WTC11 (cell line): ENCODE data around the gene CYB5A. TPM values are rescaled to one million over a fixed set of nuclear protein-coding genes. Genes with fewer than 3 reads are reported as not detected.

Source experiments
- ATAC-seq: fragments of 200-7000 bp; cut with Tn5 transposase; 2 replicates; pipeline ENCODE4 v1.10.0; 2021; ENCODE audit warnings: mild to moderate bottlenecking, moderate library complexity
- CTCF ChIA-PET: fragments of 300-600 bp; sonication (Branson Sonifier 250); formaldehyde crosslinking; loops from one replicate; lab custom pipeline; 2021; ENCODE audit warnings: antibody characterized with exemption; lab: Charles Lee
- POLR2A ChIA-PET: fragments of 350-600 bp; sonication (Branson Sonifier 250); formaldehyde crosslinking; loops from one replicate; lab custom pipeline; 2021; ENCODE audit warnings: antibody characterized with exemption; lab: Charles Lee
- DNase-seq: peaks from one replicate; pipeline ENCODE4 v3.0.0; 2021; ENCODE audit warnings: low spot score
- H3K27ac Mint-ChIP-seq: 2 replicates; pipeline ENCODE4 v1.8.0; 2021; ENCODE audit warnings: mixed read lengths
- H3K27me3 Mint-ChIP-seq: 2 replicates; pipeline ENCODE4 v1.8.0; 2021; ENCODE audit warnings: low read depth, mild to moderate bottlenecking, moderate library complexity, mixed read lengths
- H3K36me3 Mint-ChIP-seq: 2 replicates; pipeline ENCODE4 v1.8.0; 2021; ENCODE audit warnings: mixed read lengths
- H3K4me1 Mint-ChIP-seq: 2 replicates; pipeline ENCODE4 v1.8.0; 2022; ENCODE audit warnings: mixed read lengths
- H3K4me3 Mint-ChIP-seq: 2 replicates; pipeline ENCODE4 v1.8.0; 2021; ENCODE audit warnings: mild to moderate bottlenecking, moderate library complexity, mixed read lengths
- H3K9me3 Mint-ChIP-seq: 2 replicates; pipeline ENCODE4 v1.8.0; 2021; ENCODE audit warnings: mixed read lengths
- ATF6 ChIP-seq: sonication (generic); formaldehyde crosslinking; IDR thresholded peaks from 2 replicates; pipeline ENCODE4 v1.8.1; 2023; ENCODE audit warnings: mild to moderate bottlenecking, missing genetic modification reagents
- CREB1 ChIP-seq: sonication (generic); formaldehyde crosslinking; IDR thresholded peaks from 2 replicates; pipeline ENCODE4 v1.8.0; 2023; ENCODE audit warnings: mild to moderate bottlenecking, missing genetic modification reagents
- ELF4 ChIP-seq: sonication (generic); formaldehyde crosslinking; IDR thresholded peaks from 2 replicates; pipeline ENCODE4 v1.8.1; 2022; ENCODE audit warnings: low read depth, mild to moderate bottlenecking, moderate library complexity, missing genetic modification reagents
- FOXP4 ChIP-seq: sonication (generic); formaldehyde crosslinking; IDR thresholded peaks from 2 replicates; pipeline ENCODE4 v1.8.0; 2022; ENCODE audit warnings: mild to moderate bottlenecking, missing genetic modification reagents
- GABPB1 ChIP-seq: sonication (generic); formaldehyde crosslinking; IDR thresholded peaks from 2 replicates; pipeline ENCODE4 v1.8.1; 2023; ENCODE audit warnings: mild to moderate bottlenecking, missing genetic modification reagents
- HMGA2 ChIP-seq: fragments of 250-450 bp; sonication (Bioruptor Pico); IDR thresholded peaks from 2 replicates; pipeline ENCODE4 v1.4.0; 2021; ENCODE audit warnings: mild to moderate bottlenecking, moderate library complexity
- JUN ChIP-seq: sonication (generic); formaldehyde crosslinking; IDR thresholded peaks from 2 replicates; pipeline ENCODE4 v1.8.0; 2023; ENCODE audit warnings: mild to moderate bottlenecking, missing genetic modification reagents
- PREB ChIP-seq: sonication (generic); formaldehyde crosslinking; IDR thresholded peaks from 2 replicates; pipeline ENCODE4 v1.8.1; 2022; ENCODE audit warnings: mild to moderate bottlenecking, missing genetic modification reagents, moderate library complexity, borderline replicate concordance
- SP1 ChIP-seq: sonication (generic); formaldehyde crosslinking; conservative IDR thresholded peaks from 2 replicates; pipeline ENCODE4 v1.8.1; 2022; ENCODE audit warnings: missing genetic modification reagents
- TEAD1 ChIP-seq: sonication (generic); formaldehyde crosslinking; IDR thresholded peaks from 2 replicates; pipeline ENCODE4 v1.8.0; 2022; ENCODE audit warnings: mild to moderate bottlenecking, missing genetic modification reagents
- TEAD4 ChIP-seq: sonication (generic); formaldehyde crosslinking; IDR thresholded peaks from 2 replicates; pipeline ENCODE4 v1.8.0; 2022; ENCODE audit warnings: mild to moderate bottlenecking, missing genetic modification reagents
- USF1 ChIP-seq: sonication (generic); formaldehyde crosslinking; IDR thresholded peaks from 2 replicates; pipeline ENCODE4 v1.8.0; 2022; ENCODE audit warnings: mild to moderate bottlenecking, missing genetic modification reagents
- ZBTB43 ChIP-seq: sonication (generic); formaldehyde crosslinking; IDR thresholded peaks from 2 replicates; pipeline ENCODE4 v1.8.1; 2023; ENCODE audit warnings: mild to moderate bottlenecking, missing genetic modification reagents
- ZNF423 ChIP-seq: fragments of 250-450 bp; sonication (Bioruptor Pico); IDR thresholded peaks from 2 replicates; pipeline ENCODE4 v2.1.2; 2022; ENCODE audit warnings: mild to moderate bottlenecking, moderate library complexity
- ZNF512 ChIP-seq: sonication (generic); formaldehyde crosslinking; IDR thresholded peaks from 2 replicates; pipeline ENCODE4 v1.8.1; 2022; ENCODE audit warnings: missing genetic modification reagents, borderline replicate concordance
- total RNA-seq: library from RNA; stranded (reverse); gene quantifications from 3 replicates; pipeline ENCODE4 v1.2.3, GENCODE V29; 2021

Gene CYB5A
- total RNA-seq, 1 experiment from 2014 or later = 127 TPM

GRCh38 chr18:74284191-74284979 is 7.4 kb downstream of the CYB5A start (continued):
- no peak for TF ChIP-seq FOXP4 (CRISPR knock-in tag)

- Mint-ChIP-seq H3K27ac (peak overlapping the region; percentile 99), H3K4me3 (peak overlapping the region; percentile 38; the same call in 1 of the 2 replicates), H3K9me3 (no peaks in the 10 kb centered on the region), H3K4me1 (peaks cover 78% of the 10 kb centered on the region), H3K27me3 (no peaks in the 10 kb centered on the region), H3K36me3 (peaks cover 11% of the 10 kb centered on the region)
- POLR2A ChIA-PET = no interaction called here
- no peak for ATAC-seq
- no peak for DNase-seq
- CTCF ChIA-PET = interaction anchor here (1.0 to 1.9 kb wide), 2 partner anchors 59 to 210 kb away, joined by 3 to 4 read pairs; no protein-coding TSS in a partner anchor
- TF ChIP-seq TEAD4 (CRISPR knock-in tag) (no peak), TEAD1 (CRISPR knock-in tag) (no peak), ELF4 (CRISPR knock-in tag) (no peak), PREB (CRISPR knock-in tag) (no peak), HMGA2 (no peak)
- TF ChIP-seq, all 79 proteins: peak for 0
Observed at GRCh38 chr18:74283646-74284045, 8.1 kb downstream of the CYB5A start.

- Mint-ChIP-seq H3K27me3 (no peaks in the 10 kb centered on the region), H3K27ac (peak overlapping the region; percentile 99), H3K4me1 (peaks cover 78% of the 10 kb centered on the region), H3K9me3 (no peaks in the 10 kb centered on the region), H3K36me3 (peaks cover 17% of the 10 kb centered on the region), H3K4me3 (peak overlapping the region; percentile 38)
- TF ChIP-seq ATF6 (CRISPR knock-in tag) = no peak
- TF ChIP-seq JUN (CRISPR knock-in tag) = no peak
- DNase-seq (no peak), ATAC-seq (no peak)
- ChIA-PET POLR2A (no interaction called here), CTCF (no interaction called here)
Observed at GRCh38 chr18:74282755-74283554, 8.8 kb downstream of the CYB5A start.

- H3K4me3 Mint-ChIP-seq = peak overlapping the region; percentile 38
- DNase-seq (peak; percentile 34), ATAC-seq (peak; percentile 19)
- peaks cover 25% of the 10 kb centered on the region for H3K36me3 Mint-ChIP-seq
- CTCF ChIA-PET = no interaction called here
- H3K4me1 Mint-ChIP-seq = peaks cover 78% of the 10 kb centered on the region
- peak overlapping the region; percentile 99 for H3K27ac Mint-ChIP-seq
- H3K27me3 Mint-ChIP-seq = no peaks in the 10 kb centered on the region
- H3K9me3 Mint-ChIP-seq = 0 out of 2 replicates have a peak, but pooled peaks cover 3% of the 10 kb centered on the region
- POLR2A ChIA-PET = no interaction called here
- TF ChIP-seq CREB1 (CRISPR knock-in tag) (no peak), SP1 (0 out of 2 replicates have a peak, but pooled peaks have one; percentile 34), ZNF423 (CRISPR knock-in tag) (peak; percentile 75), GABPB1 (CRISPR knock-in tag) (0 out of 2 replicates have a peak, but pooled peaks have one; percentile 52), USF1 (CRISPR knock-in tag) (no peak), ZBTB43 (peak; percentile 45; the same call in 1 of the 2 replicates), ZNF512 (no peak)
Observed at GRCh38 chr18:74281980-74282754, 9.6 kb downstream of the CYB5A start.
